Stimulated activated CD4-positive, alpha-beta T cell treated with anti-CD3 and anti-CD28 coated beads, TNF-alpha, amount 100 ng/mL, for 4 hours (primary cell): ENCODE data around the gene NEGR1.

ENCODE experiments used
- DNase-seq, 3 experiments: peaks; one replicate each; pipeline ENCODE4 v3.0.0-alpha.2; 2020; ENCODE audit warnings: low read depth in 3 of 3

Gene NEGR1

GRCh38 chr1:71853360-71853759 is 429.0 kb downstream of the NEGR1 start:
- no peak for DNase-seq

DNA sequence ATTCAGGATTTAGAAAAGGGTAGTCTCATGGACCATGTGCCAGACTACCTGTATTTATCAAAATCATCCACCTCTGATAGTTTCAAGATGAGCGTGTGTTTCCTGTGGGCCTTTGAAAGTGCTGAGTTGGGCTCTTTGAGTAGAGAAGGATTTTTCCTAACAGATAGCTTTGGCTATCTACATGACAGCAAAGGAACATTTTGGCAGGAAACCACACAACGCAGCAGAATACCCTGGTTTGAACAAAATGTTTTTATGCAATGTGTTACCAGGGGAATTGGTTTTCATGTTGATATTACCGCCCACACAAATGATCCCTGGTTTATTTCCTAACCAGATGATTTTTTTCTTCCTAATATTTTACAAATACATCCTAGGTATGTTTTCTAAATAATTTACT is 431.4 kb downstream of the NEGR1 start:
- DNase-seq = no peak

GRCh38 chr1:71850515-71850914 is 431.8 kb downstream of the NEGR1 start:
- DNase-seq = no peak

DNA sequence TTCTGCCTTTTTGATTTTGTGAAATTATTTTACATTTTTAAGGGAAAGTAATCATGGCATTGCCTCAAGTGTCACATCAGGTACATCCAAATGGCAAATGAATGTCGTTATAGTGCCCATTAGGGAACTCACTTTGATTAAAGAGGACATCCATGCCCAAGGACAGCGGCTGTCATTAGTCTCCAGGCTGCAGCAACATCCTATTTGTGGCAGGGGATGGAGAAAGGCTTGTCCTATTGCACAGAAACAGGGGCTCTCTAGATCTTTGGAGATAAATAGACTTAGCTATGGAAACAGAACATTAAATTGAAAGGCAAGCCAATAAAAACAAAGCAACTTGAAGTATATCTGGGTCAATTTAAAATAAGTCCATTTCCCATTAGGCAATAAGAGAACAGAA is 439.3 kb downstream of the NEGR1 start:
- no peak for DNase-seq

DNA sequence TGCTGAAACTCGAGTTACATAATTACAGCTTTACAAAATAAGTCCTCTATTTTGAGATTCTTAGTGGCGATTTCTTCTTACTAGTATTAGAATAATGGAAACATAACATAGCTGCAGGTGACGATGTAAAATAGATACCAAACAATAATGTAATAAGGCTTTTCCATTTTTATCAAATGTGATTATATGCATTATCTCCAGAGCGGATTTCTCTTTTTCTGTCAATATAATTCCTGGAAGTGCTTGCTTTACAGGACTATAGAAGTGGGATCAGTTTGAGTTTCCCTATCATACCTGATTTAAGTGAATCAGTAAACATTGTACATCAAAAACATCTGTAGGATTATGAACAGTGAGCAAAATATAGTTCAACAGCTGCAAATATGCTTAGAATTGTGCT is 442.5 kb downstream of the NEGR1 start:
- DNase-seq = no peak

GRCh38 chr1:71836904-71837303 is 445.4 kb downstream of the NEGR1 start:
- no peak for DNase-seq

DNA sequence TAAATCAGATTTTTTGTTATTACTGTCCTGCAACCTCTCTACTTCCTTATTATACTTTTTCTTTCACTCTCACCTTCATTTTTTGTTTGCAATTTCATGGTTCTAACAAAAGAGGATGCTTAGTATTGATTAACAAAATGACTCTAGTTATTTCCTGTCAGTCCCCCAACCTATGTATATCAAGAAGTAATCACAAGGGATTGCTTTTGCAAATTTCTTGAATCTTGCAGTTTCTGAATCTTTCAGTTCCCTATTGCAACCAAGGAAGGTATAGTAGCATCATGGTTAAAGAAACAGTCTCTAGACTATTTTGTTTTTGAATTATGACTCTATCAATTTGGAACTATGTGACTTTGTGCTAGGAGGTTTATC is 446.9 kb downstream of the NEGR1 start:
- no peak for DNase-seq

DNA sequence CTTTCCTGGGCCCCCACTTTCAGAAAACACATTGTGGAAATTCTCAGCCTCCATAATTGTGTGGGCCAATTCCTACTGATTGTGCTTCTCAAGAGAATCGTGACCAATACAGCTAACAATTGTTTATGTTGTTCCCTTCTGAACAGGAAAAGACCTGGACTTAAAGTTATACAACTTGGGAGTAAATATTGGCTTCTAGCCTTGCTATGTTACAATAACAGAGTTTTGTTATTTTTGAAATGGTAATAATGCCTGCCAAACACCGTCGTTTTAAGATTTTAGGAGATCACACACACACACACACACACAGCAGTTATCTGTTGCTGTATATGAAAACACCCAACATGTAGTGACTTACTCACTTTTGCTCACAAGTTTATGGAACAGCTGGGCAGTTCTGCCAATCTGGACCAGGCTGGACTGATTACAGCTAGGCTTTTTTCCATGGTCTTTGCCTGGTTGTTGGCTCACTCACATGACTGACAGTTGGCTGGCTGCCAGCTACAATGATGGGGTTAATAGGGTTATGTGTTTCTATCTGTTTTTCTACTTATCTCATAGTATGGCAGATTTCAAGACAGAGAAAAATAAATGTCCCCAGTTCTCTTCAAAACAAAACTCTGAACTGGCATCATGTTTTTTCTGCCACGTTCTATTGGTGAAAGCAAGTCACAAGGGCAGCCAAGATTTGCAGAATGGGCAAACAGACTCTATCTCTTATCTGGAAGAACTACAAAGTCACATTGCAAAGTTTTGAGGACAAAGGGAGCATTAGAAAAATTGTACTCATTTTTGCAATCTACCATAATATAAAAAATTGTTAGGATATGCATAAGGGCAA is 447.5 kb downstream of the NEGR1 start:
- no peak for DNase-seq

DNA sequence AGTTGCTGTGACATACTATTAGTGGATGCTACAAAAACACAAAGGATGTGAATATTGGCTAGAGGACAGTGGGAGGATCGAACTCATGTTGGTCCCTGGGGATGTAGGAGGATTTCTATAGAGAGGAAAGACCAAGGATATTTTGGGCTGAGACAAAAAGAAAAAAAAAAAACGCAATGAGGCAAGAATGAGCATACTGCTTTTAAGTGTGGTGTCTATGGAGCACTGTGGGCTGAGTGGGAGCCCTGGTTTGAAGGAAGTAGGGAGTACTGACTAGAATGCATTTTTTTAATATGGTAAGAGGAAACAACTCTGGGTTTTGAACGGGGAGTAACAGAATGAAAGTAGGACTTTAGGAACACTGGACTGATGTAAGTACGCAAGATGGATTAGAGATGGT is 450.7 kb downstream of the NEGR1 start:
- no peak for DNase-seq

GRCh38 chr1:71829346-71829745 is 453.0 kb downstream of the NEGR1 start:
- DNase-seq = no peak

- DNase-seq = no peak
These were observed 453.8 kb downstream of the NEGR1 start for GRCh38 chr1:71828431-71829012.

GRCh38 chr1:71823708-71824305 is 458.5 kb downstream of the NEGR1 start:
- DNase-seq = no peak

DNA sequence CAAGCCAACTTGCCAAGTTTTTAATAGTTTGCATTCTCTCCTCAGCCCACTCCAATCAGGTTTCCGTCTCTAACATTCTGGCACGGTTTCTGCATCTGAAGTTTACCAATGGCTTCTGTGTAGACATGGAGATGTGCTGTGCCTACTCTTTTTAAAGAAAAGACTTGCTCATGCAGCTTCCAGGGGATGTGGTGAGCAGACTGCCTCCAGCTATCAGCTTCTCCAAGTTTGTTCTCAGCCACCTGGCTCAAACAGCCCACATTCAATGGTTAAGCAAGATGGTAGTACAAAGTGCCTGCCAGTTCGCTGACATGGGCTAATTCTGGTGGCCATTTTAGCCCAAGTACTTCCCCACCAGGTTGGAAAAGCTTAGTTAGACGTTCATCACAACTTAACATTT is 465.3 kb downstream of the NEGR1 start:
- no peak for DNase-seq

DNA sequence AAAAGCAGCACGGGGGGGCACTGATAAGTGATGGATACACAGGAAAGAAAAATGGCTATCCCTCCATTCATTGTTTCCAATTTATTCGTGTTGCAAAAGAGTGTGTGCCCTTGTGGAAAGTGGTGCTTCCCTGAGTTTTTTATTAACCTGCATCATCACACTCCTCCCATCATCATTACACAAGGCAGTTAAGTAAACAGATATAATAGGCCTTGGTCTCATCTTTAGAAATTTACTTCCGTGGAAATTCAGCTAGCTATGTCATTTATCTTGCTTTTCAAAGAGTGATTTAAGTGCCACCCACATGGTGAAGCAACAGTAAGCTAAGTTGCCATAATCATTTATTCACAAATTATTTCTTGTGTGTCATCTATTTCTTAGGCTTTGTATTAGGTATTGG is 473.3 kb downstream of the NEGR1 start:
- no peak for DNase-seq

DNA sequence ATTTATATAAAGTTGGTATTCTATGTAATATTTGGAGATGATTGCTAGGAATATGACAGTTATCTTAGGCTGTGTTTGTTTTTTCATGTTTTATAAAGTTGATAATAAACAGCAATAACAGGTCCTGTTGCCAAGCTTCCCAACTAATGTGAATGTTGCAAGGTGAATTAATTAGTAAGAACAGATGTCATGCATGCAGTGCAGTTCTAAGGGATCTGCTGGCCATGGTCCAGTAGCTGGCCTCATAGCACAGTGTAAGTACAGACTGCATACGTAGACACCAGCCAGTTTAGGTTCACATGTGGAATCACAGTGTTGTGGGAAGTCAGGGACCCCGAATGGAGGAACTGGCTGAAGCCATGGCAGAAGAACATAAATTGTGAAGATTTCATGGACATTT is 478.2 kb downstream of the NEGR1 start:
- DNase-seq = no peak

DNA sequence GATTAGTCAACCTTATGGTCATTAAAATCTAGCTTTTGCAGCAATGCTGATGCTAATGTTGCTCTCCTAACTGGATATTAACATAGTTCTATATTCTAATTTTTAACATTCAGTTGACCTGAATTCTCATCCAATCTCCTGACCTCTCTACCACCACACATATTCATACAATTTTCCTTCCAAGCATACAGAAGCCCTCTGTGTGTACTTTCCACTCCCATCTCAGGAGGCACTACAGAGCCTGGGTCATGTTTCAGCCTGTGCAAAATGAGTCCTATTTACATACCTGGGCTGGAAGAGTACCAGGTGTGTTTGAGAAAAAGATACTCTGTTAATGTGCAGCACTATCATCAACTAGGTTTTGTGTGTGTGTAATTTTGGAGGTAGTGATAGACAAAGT is 486.3 kb downstream of the NEGR1 start:
- no peak for DNase-seq

- DNase-seq = no peak
These were observed 490.1 kb downstream of the NEGR1 start for GRCh38 chr1:71792264-71792663.

- no peak for DNase-seq
These were observed 494.2 kb downstream of the NEGR1 start for GRCh38 chr1:71788113-71788512.

- no peak for DNase-seq
These were observed 494.6 kb downstream of the NEGR1 start for GRCh38 chr1:71787699-71788098.

DNA sequence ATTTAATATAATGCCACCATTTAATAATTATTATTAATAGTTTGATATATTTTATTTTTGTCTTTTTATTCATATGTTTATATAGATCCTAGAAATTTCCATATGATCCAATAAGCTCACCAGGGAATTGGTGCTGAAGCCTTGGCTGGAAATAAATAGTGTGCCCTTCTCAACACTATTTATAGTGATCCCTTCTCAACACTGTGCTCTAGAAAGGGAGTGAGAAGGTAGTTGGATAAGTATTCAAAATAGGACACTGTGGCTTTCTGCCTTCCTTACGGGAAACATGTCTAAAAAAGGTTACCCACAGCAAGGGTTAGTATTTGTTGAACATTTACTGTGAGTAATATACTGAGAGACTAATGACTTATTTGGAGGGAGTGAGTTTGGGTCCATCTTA is 496.1 kb downstream of the NEGR1 start:
- DNase-seq = no peak

GRCh38 chr1:71785450-71785849 is 496.9 kb downstream of the NEGR1 start:
- DNase-seq = no peak

DNA sequence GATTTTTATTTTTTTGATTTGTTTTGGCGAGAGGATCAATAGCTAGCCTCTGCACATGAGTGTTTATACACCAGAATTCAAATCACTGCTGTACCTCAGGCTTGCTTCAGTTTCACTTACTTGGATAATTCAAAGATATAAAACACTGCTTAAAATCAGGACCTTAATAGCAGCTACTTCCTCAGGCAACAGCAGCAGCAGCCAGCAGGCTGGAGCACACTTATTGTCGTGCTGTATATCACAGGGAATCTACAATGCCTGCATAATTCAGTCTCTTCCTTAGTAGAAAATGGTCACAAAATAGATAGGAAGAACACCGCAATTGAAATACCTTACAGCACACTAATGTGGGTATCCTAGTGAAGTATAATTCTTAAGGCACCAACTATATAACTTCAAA is 497.3 kb downstream of the NEGR1 start:
- DNase-seq = no peak

- DNase-seq = no peak
These were observed 498.1 kb downstream of the NEGR1 start for GRCh38 chr1:71784241-71784640.
